Gastrocnemius medialis (tissue), 4 donors: Measurements from ENCODE around the gene ZNF362. TPM values are rescaled to one million over a fixed set of nuclear protein-coding genes. Genes with fewer than 3 reads are reported as not detected.

Experiments
- ATAC-seq, 2 donors: fragments of 150-250 bp; one replicate each; pipeline ENCODE4 v1.9.1; 2016
- DNase-seq, 2 donors: peaks; one replicate each; pipeline ENCODE4 v3.0.0-alpha.2; 2019
- H3K27ac ChIP-seq, 4 donors: fragments of 200-600 bp; sonication (generic); 1 replicate in 1 of 4; 2 replicates in 3 of 4; pipeline ENCODE4 v1.5.1; 2016 to 2018; ENCODE audit warnings: mild to moderate bottlenecking in 2 of 4, moderate library complexity in 1 of 4
- H3K27me3 ChIP-seq, 3 donors: fragments of 200-600 bp; sonication (generic) in 2 of 3; 1 replicate in 1 of 3; 2 replicates in 2 of 3; pipeline versions ENCODE4 v1.5.1 to v1.6.0; 2016 to 2019; ENCODE audit warnings: mild to moderate bottlenecking in 1 of 3, moderate library complexity in 1 of 3
- H3K36me3 ChIP-seq, 2 donors: fragments of 200-600 bp; sonication (generic) in 1 of 2; one replicate each; pipeline ENCODE4 v1.5.1; 2017 to 2018
- H3K4me1 ChIP-seq, 2 donors: fragments of 200-600 bp; sonication (generic) in 1 of 2; one replicate each; pipeline ENCODE4 v1.5.1; 2016 to 2017; ENCODE audit warnings: mild to moderate bottlenecking in 2 of 2
- H3K4me3 ChIP-seq, 4 donors: fragments of 200-600 bp; sonication (generic) in 3 of 4; 1 replicate in 1 of 4; 2 replicates in 3 of 4; pipeline ENCODE4 v1.5.1; 2016 to 2019; ENCODE audit warnings: mild to moderate bottlenecking in 2 of 4
- H3K9me3 ChIP-seq, 3 donors: fragments of 200-600 bp; sonication (generic) in 2 of 3; 1 replicate in 1 of 3; 2 replicates in 2 of 3; pipeline ENCODE4 v1.5.1; 2016 to 2019
- POLR2A ChIP-seq, 2 donors: fragments of 450-650 bp; IDR thresholded peaks; one replicate each; pipeline ENCODE4 v1.6.1; 2017; ENCODE audit warnings: antibody characterized with exemption in 2 of 2, mild to moderate bottlenecking in 2 of 2, moderate library complexity in 2 of 2
- in situ Hi-C, 4 donors: fragments of 200-750 bp; cut with MboI; loops; one replicate each; pipeline versions ENCODE4 v1.15.0 to v1.8.0; 2017; ENCODE audit warnings: low sequenced_read_pairs in 4 of 4
- intact Hi-C: fragments of 100-400 bp; cut with DNase I; formaldehyde crosslinking; loops from one replicate; pipeline ENCODE4 v1.15.1; 2023; ENCODE audit warnings: low total_unique reads
- total RNA-seq, 4 donors: library from RNA; depleted of rRNA; stranded (reverse); fragments of >200 nt; gene quantifications; one replicate each; pipeline versions ENCODE4 v1.1.0 to v1.2.3, GENCODE V29; 2016
- TF ChIP-seq, protein P1 (sequence below), 5 experiments: fragments of 450-650 bp in 3 of 5; fragments of 200-600 bp in 2 of 5; sonication (generic) in 2 of 5; IDR thresholded peaks in 4 of 5; conservative IDR thresholded peaks in 1 of 5; 1 replicate in 4 of 5; 2 replicates in 1 of 5; pipeline ENCODE4 v1.5.1; 2016 to 2019; ENCODE audit warnings: antibody characterized with exemption in 5 of 5, mild to moderate bottlenecking in 3 of 5, moderate library complexity in 3 of 5

Gene ZNF362
- total RNA-seq, 4 donors from 2014 or later: 6.4 to 19.2 (median 17.7) TPM

DNA sequence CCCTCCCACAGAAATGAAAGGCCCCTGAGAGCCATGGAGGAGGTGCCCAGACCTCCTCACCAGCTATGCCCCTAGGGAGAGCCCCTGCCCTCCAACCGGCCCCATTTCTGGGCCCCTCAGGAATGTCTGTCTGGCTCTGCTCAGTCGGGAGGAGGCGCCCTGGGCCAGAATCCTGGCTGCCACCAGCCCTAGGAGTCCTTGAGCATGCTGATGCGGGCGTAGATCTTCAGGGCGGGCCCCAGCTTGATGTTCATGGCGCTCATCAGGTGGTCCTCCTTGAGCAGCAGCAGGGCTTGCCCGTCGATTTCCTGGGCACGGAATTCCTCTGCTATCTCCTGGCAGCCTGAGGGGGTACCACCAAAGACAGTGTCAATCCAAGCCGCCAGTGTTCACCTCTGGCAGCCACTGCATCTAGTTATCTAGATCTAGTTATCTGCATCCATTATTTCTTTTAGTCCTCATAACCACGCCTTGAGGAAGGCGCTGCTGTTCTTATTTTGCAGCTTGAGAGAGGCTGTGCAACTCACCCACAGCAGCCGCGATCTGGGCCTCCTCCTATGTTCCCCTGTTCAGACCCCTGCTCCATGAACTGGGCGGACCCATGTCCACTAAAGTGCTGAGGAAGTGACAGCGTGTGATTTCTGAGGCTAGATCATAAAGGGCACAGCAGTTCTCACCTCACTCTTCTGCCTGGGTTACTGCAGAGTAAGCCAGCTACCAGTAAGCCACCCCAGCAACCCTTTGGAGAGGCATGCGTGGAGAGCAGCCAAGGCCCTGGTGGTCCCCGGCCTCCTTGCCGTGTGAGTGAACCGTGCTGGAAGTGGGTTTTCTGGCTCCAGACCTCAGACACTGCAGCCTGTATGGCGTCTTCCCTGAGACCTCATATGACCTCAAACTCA, 68.6 kb downstream of the ZNF362 start:
- intact Hi-C loops: no loop called here
- DNase-seq (peak in 1 of 2 donors; percentile 10), ATAC-seq (no peak)
- in situ Hi-C loops: no loop called here
- Histone ChIP-seq H3K9me3 (no peaks in the 10 kb centered on the region), H3K4me3 (no peak overlapping the region), H3K27me3 (no peaks in the 10 kb centered on the region), H3K27ac (peak overlapping the region; percentile 7 to 99 (median 98)), H3K4me1 (peaks cover 23 to 25% of the 10 kb centered on the region in 2 donors), H3K36me3 (peaks cover 7 to 71% of the 10 kb centered on the region in 2 donors)
- TF ChIP-seq POLR2A (IDR thresholded peaks at IDR 0.05): no peak
- TF ChIP-seq, protein P1, sequence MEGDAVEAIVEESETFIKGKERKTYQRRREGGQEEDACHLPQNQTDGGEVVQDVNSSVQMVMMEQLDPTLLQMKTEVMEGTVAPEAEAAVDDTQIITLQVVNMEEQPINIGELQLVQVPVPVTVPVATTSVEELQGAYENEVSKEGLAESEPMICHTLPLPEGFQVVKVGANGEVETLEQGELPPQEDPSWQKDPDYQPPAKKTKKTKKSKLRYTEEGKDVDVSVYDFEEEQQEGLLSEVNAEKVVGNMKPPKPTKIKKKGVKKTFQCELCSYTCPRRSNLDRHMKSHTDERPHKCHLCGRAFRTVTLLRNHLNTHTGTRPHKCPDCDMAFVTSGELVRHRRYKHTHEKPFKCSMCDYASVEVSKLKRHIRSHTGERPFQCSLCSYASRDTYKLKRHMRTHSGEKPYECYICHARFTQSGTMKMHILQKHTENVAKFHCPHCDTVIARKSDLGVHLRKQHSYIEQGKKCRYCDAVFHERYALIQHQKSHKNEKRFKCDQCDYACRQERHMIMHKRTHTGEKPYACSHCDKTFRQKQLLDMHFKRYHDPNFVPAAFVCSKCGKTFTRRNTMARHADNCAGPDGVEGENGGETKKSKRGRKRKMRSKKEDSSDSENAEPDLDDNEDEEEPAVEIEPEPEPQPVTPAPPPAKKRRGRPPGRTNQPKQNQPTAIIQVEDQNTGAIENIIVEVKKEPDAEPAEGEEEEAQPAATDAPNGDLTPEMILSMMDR (IDR thresholded peaks at IDR 0.05 in 4 of 5, conservative IDR thresholded peaks at IDR 0.05 in 1 of 5): no peak

DNA sequence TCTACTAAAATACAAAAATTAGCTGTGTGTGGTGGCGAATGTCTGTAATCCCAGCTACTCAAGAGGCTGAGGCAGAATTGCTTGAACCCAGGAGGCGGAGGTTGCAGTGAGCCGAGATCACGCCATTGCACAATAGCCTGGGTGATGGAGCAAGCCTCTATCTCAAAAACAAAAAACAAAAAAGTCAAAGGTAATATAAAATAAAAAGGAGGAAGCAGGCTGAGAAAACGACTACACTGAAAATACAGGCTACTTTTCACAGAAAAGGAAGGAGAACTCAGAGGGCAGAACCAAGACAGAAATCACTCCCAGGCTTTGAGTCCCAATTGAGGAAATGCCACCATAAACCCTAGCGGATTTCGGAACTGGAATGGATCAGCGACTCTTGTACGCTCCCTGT, 70.5 kb downstream of the ZNF362 start:
- peak in 1 of 2 donors; percentile 21 for DNase-seq
- H3K9me3 ChIP-seq: no peaks in the 10 kb centered on the region

DNA sequence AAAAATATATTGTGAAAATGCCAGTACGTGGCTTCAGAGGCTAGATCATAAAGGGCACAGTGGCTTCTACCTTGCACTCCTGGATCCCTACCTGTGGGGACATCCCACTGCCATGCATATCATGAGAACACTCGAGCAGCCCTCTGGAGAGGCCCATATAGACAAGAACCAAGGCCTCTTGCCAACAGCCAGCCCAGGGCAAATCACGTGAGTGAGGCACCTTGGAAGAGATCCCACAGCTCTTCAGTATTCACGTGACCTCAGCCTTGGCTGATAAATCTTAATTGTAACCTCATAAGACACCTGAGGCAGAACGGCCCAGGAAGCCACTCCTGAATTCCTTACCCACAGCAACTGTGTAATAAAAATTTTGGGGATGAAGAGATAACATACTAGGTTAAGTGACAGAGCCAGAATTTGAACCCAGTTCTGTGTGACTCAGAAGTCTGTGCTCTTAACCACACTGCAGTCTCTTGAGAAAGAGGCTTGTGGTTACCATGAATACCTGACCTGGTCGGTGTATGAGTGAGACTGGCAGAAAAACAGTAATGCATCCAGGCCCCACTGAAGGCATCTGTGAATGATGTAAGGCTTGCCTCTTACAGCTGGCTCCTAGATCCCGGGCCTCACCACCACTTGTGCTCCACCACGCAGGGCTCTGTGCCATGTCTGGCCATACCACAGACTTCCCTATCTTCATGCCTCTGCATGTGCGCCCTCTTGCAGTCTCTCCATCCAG, 71.5 kb downstream of the ZNF362 start:
- in situ Hi-C loops: no loop called here
- DNase-seq (peak; percentile 84 to 91), ATAC-seq (peak; percentile 78 to 85)
- intact Hi-C loops: loop anchor here (2.0 kb wide), 1 partner anchor 39 kb away; no protein-coding TSS in a partner anchor
- H3K27me3 ChIP-seq: no peaks in the 10 kb centered on the region
- TF ChIP-seq, protein P1 (IDR thresholded peaks at IDR 0.05 in 4 of 5, conservative IDR thresholded peaks at IDR 0.05 in 1 of 5): no peak
- TF ChIP-seq POLR2A (IDR thresholded peaks at IDR 0.05): no peak
- peaks cover 43 to 45% of the 10 kb centered on the region in 2 donors for H3K4me1 ChIP-seq
- peak overlapping the region; percentile 94 to 99 (median 98) for H3K27ac ChIP-seq
- no peak overlapping the region for H3K4me3 ChIP-seq
- peaks cover 13 to 94% of the 10 kb centered on the region in 2 donors for H3K36me3 ChIP-seq
- H3K9me3 ChIP-seq: no peaks in the 10 kb centered on the region

More for the DNA sequence above, 70.5 kb downstream of the ZNF362 start:
- ATAC-seq: no peak
- Histone ChIP-seq H3K4me1 (peaks cover 34 to 36% of the 10 kb centered on the region in 2 donors), H3K27ac (peak overlapping the region; percentile 94 to 99 (median 98)), H3K27me3 (no peaks in the 10 kb centered on the region), H3K36me3 (peaks cover 13 to 89% of the 10 kb centered on the region in 2 donors), H3K4me3 (no peak overlapping the region)
- in situ Hi-C loops (no loop called here), intact Hi-C loops (loop anchor here (2.0 kb wide), 1 partner anchor 40 kb away; no protein-coding TSS in a partner anchor)
- TF ChIP-seq, protein P1 (IDR thresholded peaks at IDR 0.05 in 4 of 5, conservative IDR thresholded peaks at IDR 0.05 in 1 of 5): no peak
- no peak for TF ChIP-seq POLR2A (IDR thresholded peaks at IDR 0.05)

DNA sequence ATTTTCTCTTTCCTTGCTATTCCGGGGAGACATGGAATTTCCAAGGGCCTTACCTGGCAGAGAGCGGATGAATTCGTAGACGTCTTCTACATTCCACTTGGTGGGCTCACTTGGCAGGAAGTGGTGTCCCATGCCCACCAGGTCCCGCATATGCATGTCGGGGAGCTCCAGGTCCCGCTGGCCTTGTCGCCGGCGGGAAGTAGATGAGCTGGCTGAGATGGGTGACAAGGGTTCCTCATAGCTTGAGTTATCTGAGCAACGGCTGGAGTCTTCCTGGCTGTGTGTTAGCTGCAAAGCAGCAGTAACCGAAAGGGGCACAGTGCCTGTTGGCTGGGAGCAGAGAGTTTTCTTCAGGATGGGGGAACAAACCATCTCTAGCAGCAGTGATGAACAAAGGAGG, 72.5 kb downstream of the ZNF362 start:
- in situ Hi-C loops: no loop called here

More for the DNA sequence above, 72.5 kb downstream of the ZNF362 start:
- peaks cover 13 to 83% of the 10 kb centered on the region in 2 donors for H3K36me3 ChIP-seq
- H3K4me3 ChIP-seq: no peak overlapping the region
- intact Hi-C loops: no loop called here
- no peaks in the 10 kb centered on the region for H3K9me3 ChIP-seq
- peaks cover 54 to 56% of the 10 kb centered on the region in 2 donors for H3K4me1 ChIP-seq
- ATAC-seq (no peak), DNase-seq (peak in 1 of 2 donors; percentile 14)
- no peaks in the 10 kb centered on the region for H3K27me3 ChIP-seq
- TF ChIP-seq, protein P1 (IDR thresholded peaks at IDR 0.05 in 4 of 5, conservative IDR thresholded peaks at IDR 0.05 in 1 of 5): no peak
- no peak for TF ChIP-seq POLR2A (IDR thresholded peaks at IDR 0.05)
- peak overlapping the region; percentile 94 to 99 (median 98) for H3K27ac ChIP-seq
